Cardiac fibroblast (primary cell): ENCODE results near the gene UPK3A.

ENCODE experiments used
- DNase-seq, 2 donors: peaks; one replicate each; pipeline versions ENCODE4 v3.0.0 to v3.0.0-alpha.2; 2010; ENCODE audit warnings: low read depth in 2 of 2
- H3K4me3 ChIP-seq, 2 donors: replicated peaks in 1 of 2; 1 replicate in 1 of 2; 2 replicates in 1 of 2; pipeline ENCODE4 v1.5.1; 2011; ENCODE audit warnings: low read depth in 2 of 2, low read length in 2 of 2, mild to moderate bottlenecking in 2 of 2, moderate library complexity in 1 of 2
- TF ChIP-seq, protein P1 (sequence below): IDR thresholded peaks from one replicate; pipeline ENCODE4 v1.5.1; 2011; ENCODE audit warnings: low read depth, mild to moderate bottlenecking, low read length, inconsistent platforms

UPK3A gene

DNA sequence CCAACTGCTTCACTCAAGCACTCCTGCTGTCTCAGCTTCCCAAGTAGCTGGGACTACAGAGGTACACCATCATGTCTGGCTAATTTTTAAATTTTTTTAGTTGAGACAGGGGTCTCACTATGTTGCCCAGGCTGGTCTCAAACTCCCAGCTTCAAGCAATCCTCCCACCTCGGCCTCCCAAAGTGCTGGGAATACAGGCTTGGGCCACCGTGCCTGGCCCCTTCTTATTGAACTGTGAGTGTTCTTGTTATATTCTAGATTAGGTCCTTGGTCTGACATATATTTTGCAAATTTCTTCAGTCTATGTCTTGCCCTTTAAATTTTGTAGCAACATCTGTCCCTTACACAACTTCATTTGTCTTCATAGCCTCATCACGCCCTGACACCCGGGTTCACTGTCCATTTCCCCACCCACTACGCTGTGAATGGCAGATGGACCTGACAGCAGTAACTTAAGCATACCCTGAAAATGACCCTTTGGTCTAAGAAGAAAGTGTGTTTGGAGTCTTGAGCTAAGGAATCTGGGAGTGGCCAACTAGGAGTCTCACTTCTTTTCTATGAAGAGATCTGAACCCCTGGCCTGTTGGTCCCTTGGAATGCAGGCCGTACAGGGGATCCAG is 20.8 kb downstream of the UPK3A start:
- H3K4me3 ChIP-seq, result no peak overlapping the region
- TF ChIP-seq, protein P1, sequence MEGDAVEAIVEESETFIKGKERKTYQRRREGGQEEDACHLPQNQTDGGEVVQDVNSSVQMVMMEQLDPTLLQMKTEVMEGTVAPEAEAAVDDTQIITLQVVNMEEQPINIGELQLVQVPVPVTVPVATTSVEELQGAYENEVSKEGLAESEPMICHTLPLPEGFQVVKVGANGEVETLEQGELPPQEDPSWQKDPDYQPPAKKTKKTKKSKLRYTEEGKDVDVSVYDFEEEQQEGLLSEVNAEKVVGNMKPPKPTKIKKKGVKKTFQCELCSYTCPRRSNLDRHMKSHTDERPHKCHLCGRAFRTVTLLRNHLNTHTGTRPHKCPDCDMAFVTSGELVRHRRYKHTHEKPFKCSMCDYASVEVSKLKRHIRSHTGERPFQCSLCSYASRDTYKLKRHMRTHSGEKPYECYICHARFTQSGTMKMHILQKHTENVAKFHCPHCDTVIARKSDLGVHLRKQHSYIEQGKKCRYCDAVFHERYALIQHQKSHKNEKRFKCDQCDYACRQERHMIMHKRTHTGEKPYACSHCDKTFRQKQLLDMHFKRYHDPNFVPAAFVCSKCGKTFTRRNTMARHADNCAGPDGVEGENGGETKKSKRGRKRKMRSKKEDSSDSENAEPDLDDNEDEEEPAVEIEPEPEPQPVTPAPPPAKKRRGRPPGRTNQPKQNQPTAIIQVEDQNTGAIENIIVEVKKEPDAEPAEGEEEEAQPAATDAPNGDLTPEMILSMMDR, result no peak
- DNase-seq, result no peak

GRCh38 chr22:45306139-45306538 is 21.4 kb downstream of the UPK3A start:
- no peak overlapping the region for H3K4me3 ChIP-seq
- DNase-seq, result no peak
- TF ChIP-seq, protein P1, result no peak

GRCh38 chr22:45308391-45308956 is 23.7 kb downstream of the UPK3A start:
- H3K4me3 ChIP-seq, result no peak overlapping the region
- TF ChIP-seq, protein P1, result no peak
- no peak for DNase-seq

DNA sequence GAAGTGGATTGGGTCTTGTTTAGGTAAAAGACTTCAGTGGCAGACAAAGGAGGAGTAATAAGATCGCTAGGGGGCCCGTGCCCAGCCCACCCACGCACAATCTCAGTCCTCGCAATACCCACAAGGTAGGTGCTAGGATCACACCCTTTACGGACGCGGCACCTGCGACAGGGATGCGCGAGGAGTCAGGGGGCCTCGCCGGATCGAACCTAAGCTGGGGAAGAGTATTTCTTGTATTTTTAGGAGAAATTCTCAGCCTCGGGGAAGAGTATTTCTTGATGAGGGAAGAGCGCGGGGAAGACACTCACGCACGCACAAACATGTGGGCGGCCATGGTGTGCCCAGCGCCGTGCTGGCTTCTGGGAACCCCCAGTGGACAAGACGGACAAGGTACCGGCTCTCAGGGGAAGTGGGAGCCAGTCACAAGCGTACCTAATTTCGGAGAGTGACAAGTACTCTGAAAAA is 24.2 kb downstream of the UPK3A start:
- TF ChIP-seq, protein P1, result no peak
- DNase-seq, result no peak
- peak overlapping the region; percentile 35 to 49 for H3K4me3 ChIP-seq

DNA sequence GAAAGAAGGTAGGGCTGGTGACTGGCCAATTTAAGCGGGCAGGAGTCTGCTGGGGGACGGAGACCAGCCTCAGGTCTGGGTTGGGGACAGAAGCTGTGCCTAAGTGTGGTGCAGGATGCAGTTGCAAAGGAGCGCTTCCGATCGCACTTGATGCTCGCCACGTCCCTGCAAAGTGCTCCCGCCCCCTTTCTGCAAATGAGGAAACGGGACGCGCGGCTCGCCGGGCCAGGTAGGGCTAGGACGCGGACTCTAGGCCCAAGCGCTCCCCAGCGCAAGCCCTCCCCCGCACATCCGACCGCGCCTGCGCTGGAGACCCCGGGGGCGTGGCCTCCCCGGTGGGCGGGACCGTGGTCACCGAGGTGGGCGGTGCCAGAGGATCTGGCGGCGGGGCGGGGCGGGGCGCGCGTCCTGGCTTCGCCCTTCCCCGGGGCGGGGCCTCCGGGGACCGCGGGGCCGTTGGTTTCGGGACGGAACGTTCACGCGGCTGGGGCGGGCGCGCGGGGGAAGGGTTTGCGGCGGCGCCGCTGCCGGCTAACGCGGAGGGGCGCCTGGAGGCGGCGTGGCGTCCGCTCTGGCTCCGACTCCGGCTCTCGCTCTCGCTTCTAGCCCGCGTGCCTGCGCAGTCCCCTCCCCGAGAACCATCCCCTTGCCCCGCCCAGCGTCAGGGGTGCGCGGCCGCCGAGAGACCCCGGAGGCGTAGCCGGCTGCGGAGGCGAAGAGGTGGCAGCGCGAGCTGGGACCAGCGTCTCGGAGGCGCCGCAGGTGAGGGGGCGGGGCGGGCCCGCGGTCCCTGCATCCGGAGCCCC is 24.9 kb downstream of the UPK3A start, which contains the start of gene FAM118A:
FAM118A (plus strand) TSS at position 513 of the 806 bp plus-strand sequence. CDS start 12,446 bp downstream, outside the sequence.
- peak within 1 kb of the TSS; percentile 83 to 90 for H3K4me3 ChIP-seq
- TF ChIP-seq, protein P1, result no peak

DNA sequence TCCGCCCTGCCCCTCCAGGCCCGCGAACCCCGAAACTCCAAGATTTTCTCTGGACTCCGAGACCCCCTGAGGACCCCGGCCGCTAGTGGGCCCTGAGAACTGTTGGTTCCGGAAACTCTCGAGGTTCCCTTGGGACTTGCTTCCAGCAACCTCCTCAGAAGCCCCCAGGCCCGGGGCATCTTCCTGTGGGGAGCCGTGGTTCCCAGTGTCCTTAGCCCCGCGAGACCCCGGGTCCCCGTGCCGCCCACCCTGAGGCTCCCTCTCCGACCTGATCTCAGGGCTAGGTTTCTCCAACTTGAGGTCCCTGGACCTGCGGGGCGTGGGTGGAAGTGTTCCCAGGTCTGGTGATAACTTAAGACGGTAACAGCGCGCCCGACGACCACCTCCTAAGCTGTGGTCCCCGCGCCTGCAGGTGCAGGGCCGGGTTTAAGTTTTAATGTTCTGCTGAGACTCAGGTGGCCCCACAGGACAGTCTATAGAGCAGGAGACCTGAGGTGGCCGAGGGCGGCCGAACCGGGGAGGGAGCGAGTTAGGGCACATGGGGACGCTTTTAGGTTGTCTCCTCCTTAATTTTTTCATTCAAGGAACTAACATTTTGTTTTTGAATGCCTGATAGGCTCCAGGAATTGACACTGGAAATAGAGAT is 25.7 kb downstream of the UPK3A start:
- H3K4me3 ChIP-seq, result peak overlapping the region; percentile 83 to 90
- TF ChIP-seq, protein P1, result no peak
- peak in 1 of 2 donors; percentile 9 for DNase-seq

More for the DNA sequence above, 24.9 kb downstream of the UPK3A start, which contains the start of gene FAM118A:
- DNase-seq, result peak; percentile 91 to 96
